Right ventricle myocardium inferior (tissue), 1 donor: Measurements from ENCODE around the gene ACAD10. TPM values are rescaled to one million over a fixed set of nuclear protein-coding genes. Genes with fewer than 3 reads are reported as not detected.
"Not testable (repeated sequence)": the region's sequence is repeated elsewhere in the genome, so short reads cannot be mapped to it uniquely, and the experiment has no call there.

ENCODE experiments used
- ATAC-seq: fragments of 200-7000 bp; cut with Tn5 transposase; one replicate; pipeline ENCODE4 v1.9.1; 2020; ENCODE audit warnings: mild to moderate bottlenecking, moderate library complexity
- DNase-seq: peaks from one replicate; pipeline ENCODE4 v3.0.0; 2021; ENCODE audit errors: missing footprints
- intact Hi-C: fragments of 100-400 bp; cut with DNase I; formaldehyde crosslinking; loops from one replicate; pipeline ENCODE4 v1.11.0; 2022
- total RNA-seq: library from RNA; stranded (reverse); fragmentation: NEBNext Ultra II Directional; extraction: Animal tissue kit (Norgen Biotek cat#: 25700); gene quantifications from one replicate; pipeline ENCODE4 v1.2.1, GENCODE V29; 2021
- donor health status: DM: no; HTN: yes; CAD: no; lungs with severe emphysema.

ACAD10 gene
- total RNA-seq, 1 donor from 2014 or later = 27.8 TPM

- intact Hi-C loops, DNase-seq, ATAC-seq: not testable (repeated sequence)
These were observed 53.7 kb downstream of the ACAD10 start for GRCh38 chr12:111739524-111739923.

GRCh38 chr12:111741235-111741812, 55.5 kb downstream of the ACAD10 start:
- ATAC-seq = peak; percentile 67
- DNase-seq = no peak
- intact Hi-C loops = no loop called here

- intact Hi-C loops = no loop called here
- DNase-seq = no peak
- ATAC-seq = no peak
These were observed 59.4 kb downstream of the ACAD10 start for GRCh38 chr12:111745211-111745610.

- no peak for ATAC-seq
- DNase-seq = no peak
- intact Hi-C loops = no loop called here
These were observed 61.5 kb downstream of the ACAD10 start for GRCh38 chr12:111747333-111747732.

- ATAC-seq = peak; percentile 20
- intact Hi-C loops = no loop called here
- DNase-seq = no peak
These were observed 62.4 kb downstream of the ACAD10 start for GRCh38 chr12:111748151-111748672.

- intact Hi-C loops = no loop called here
- DNase-seq (no peak), ATAC-seq (peak; percentile 29)
These were observed 63.0 kb downstream of the ACAD10 start for GRCh38 chr12:111748867-111749266.

GRCh38 chr12:111749391-111749790, 63.5 kb downstream of the ACAD10 start:
- ATAC-seq = no peak

GRCh38 chr12:111753144-111753881, 67.5 kb downstream of the ACAD10 start:
- DNase-seq (peak; percentile 79), ATAC-seq (peak; percentile 84)
- intact Hi-C loops = loop anchor here (1.0 kb wide), 1 partner anchor 60 kb away; no protein-coding TSS in a partner anchor

More at GRCh38 chr12:111749391-111749790, 63.5 kb downstream of the ACAD10 start:
- intact Hi-C loops = no loop called here
- no peak for DNase-seq

GRCh38 chr12:111754671-111755070, 68.8 kb downstream of the ACAD10 start:
- DNase-seq (no peak), ATAC-seq (peak; percentile 59)
- intact Hi-C loops = loop anchor here (1.0 kb wide), 1 partner anchor 34 kb away; no protein-coding TSS in a partner anchor

- DNase-seq (no peak), ATAC-seq (no peak)
- intact Hi-C loops = no loop called here
These were observed 70.3 kb downstream of the ACAD10 start for GRCh38 chr12:111756196-111756595.

- ATAC-seq (no peak), DNase-seq (no peak)
- intact Hi-C loops = no loop called here
These were observed 70.8 kb downstream of the ACAD10 start for GRCh38 chr12:111756681-111757080.

- ATAC-seq (peak; percentile 15), DNase-seq (peak; percentile 82)
- intact Hi-C loops = loop anchor here (2.0 kb wide), 1 partner anchor 17 kb away; no protein-coding TSS in a partner anchor
These were observed 71.7 kb downstream of the ACAD10 start for GRCh38 chr12:111757361-111758119.

- peak; percentile 57 for ATAC-seq
- intact Hi-C loops = loop anchor here (2.0 kb wide), 1 partner anchor 17 kb away; no protein-coding TSS in a partner anchor
- peak; percentile 80 for DNase-seq
These were observed 72.3 kb downstream of the ACAD10 start for GRCh38 chr12:111758120-111758561.

- intact Hi-C loops = loop anchor here (2.0 kb wide), 1 partner anchor 16 kb away; no protein-coding TSS in a partner anchor
- DNase-seq (no peak), ATAC-seq (no peak)
These were observed 73.4 kb downstream of the ACAD10 start for GRCh38 chr12:111759271-111759670.

- ATAC-seq (no peak), DNase-seq (no peak)
- intact Hi-C loops = loop anchor here (2.0 kb wide), 1 partner anchor 15 kb away; no protein-coding TSS in a partner anchor
These were observed 74.1 kb downstream of the ACAD10 start for GRCh38 chr12:111759991-111760390.

GRCh38 chr12:111761099-111761498, 75.2 kb downstream of the ACAD10 start:
- ATAC-seq = no peak
- DNase-seq = no peak
- intact Hi-C loops = no loop called here

GRCh38 chr12:111761706-111762105, 75.9 kb downstream of the ACAD10 start:
- no peak for DNase-seq
- no peak for ATAC-seq
- intact Hi-C loops = no loop called here

- ATAC-seq, intact Hi-C loops, DNase-seq: not testable (repeated sequence)
These were observed 77.7 kb downstream of the ACAD10 start for GRCh38 chr12:111763552-111763951.
